IPS-15b (cell line): ENCODE results near the gene GPR139.

Source experiments
- H3K27me3 ChIP-seq: one replicate; pipeline ENCODE4 v1.6.1; 2013; ENCODE audit warnings: low read length; ENCODE audit not compliant: control insufficient read depth, insufficient read depth
- H3K36me3 ChIP-seq: one replicate; pipeline ENCODE4 v1.6.1; 2013; ENCODE audit warnings: low read length; ENCODE audit not compliant: control insufficient read depth, insufficient read depth
- H3K4me1 ChIP-seq: one replicate; pipeline ENCODE4 v1.6.1; 2013; ENCODE audit warnings: mild to moderate bottlenecking, low read length; ENCODE audit not compliant: control insufficient read depth, insufficient read depth
- H3K4me3 ChIP-seq: one replicate; pipeline ENCODE4 v1.5.1; 2013; ENCODE audit warnings: low read depth, low read length
- H3K9ac ChIP-seq: one replicate; pipeline ENCODE4 v1.6.1; 2013; ENCODE audit warnings: low read depth, mild to moderate bottlenecking, low read length
- H3K9me3 ChIP-seq: one replicate; pipeline ENCODE4 v1.6.1; 2013; ENCODE audit warnings: mild to moderate bottlenecking, low read length; ENCODE audit not compliant: control insufficient read depth, insufficient read depth

The GPR139 gene

DNA sequence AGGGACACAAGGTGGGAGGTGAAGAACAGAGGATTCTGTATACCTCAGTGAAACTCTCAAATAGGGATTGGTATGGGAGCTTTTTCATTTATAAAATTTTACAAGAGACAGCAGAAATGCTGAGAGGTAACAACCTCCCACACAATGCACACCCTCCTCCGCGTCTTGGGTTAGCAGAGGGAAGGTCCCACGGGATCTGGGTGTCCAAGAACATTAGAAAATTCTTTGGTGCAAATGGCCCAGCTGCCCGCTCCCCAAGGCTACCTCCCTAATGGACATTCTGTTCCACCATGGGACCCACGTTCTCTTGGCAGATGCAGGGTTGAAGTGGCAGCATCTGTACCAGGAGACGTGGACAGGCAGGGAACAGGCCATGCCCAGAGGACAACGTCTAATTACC, 22.5 kb downstream of the GPR139 start:
- Histone ChIP-seq H3K36me3 (no peaks in the 10 kb centered on the region), H3K9ac (no peak overlapping the region), H3K4me3 (no peak overlapping the region), H3K4me1 (peaks cover 3% of the 10 kb centered on the region), H3K27me3 (no peaks in the 10 kb centered on the region), H3K9me3 (no peaks in the 10 kb centered on the region)

DNA sequence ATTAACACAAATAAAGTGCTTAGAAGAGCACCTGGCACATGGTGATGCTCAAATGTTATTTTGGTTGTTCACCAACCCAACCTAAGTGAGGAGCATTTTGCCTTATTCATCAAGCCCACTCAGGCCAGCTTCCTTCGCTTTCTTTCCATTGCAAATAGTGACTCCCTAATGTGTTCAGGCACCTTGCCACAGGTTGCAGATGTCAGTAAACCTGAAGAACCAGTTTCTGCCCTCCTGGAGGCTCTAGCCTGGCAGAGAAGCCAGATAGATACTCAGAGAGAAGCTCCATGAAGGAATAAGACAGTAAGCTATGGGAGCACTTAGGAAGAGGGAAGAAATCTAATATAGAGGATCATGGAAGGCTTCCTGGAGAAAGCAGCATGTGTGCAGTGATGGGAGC, 23.9 kb downstream of the GPR139 start:
- Histone ChIP-seq H3K4me1 (peaks cover 3% of the 10 kb centered on the region), H3K4me3 (no peak overlapping the region), H3K9me3 (no peaks in the 10 kb centered on the region), H3K9ac (no peak overlapping the region), H3K27me3 (no peaks in the 10 kb centered on the region), H3K36me3 (no peaks in the 10 kb centered on the region)

- Histone ChIP-seq H3K9ac (no peak overlapping the region), H3K36me3 (no peaks in the 10 kb centered on the region), H3K4me1 (peaks cover 3% of the 10 kb centered on the region), H3K9me3 (no peaks in the 10 kb centered on the region), H3K4me3 (no peak overlapping the region), H3K27me3 (no peaks in the 10 kb centered on the region)
These were observed 27.8 kb downstream of the GPR139 start for GRCh38 chr16:20045886-20046285.

DNA sequence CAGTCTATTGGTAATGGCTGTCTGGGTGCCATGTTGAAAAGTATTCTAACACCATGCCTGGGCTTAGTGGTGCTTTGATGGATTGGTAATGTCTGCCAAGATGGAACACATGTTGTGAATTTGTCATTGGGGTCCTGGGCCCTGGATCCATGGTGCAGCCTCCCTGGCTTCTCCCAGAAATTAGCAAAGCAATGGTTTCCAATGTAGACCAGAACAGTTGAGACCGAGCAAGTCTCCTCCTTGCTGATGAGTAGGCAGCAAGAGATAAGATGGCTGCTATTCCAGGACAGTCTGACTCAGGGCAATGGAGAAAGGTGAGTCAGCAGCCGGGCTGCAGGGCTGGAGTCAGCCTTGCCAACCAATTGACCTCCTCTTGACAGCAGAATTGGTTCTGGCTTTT, 30.8 kb downstream of the GPR139 start:
- Histone ChIP-seq H3K27me3 (no peaks in the 10 kb centered on the region), H3K9ac (no peak overlapping the region), H3K4me1 (no peaks in the 10 kb centered on the region), H3K4me3 (no peak overlapping the region), H3K9me3 (no peaks in the 10 kb centered on the region), H3K36me3 (no peaks in the 10 kb centered on the region)

DNA sequence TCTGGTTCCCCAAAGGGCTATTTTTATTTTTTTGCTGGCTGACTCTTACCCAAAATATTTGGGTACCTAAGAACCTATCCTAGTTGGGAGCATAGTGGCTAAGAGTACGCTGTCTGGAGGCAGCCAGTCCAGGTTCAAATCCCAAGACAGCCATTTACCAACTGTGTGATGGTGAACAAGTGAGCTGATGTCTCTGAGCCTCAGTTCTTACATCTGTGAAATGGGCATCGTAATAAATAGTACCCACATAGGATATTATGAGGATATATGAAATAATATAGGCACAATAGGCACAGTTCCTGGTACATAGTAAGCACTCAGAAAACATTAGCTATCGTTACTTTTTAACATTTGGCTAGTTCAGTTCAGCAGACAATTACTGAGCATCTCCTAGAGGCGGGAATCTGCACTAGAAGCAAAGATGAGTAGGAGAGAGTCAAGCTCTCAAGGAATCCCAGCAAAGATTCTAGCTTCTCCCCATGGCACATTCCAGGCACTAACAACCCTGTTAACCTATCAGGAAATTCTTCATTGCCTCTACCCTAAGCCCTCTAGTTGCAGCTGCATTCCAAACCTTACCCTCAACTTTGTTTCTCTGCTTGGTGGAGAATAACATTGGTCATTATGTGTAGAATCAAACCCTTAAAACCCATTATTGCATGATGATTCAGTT, 31.6 kb downstream of the GPR139 start:
- H3K9ac ChIP-seq = no peak overlapping the region
- H3K27me3 ChIP-seq = no peaks in the 10 kb centered on the region
- H3K9me3 ChIP-seq = no peaks in the 10 kb centered on the region
- no peak overlapping the region for H3K4me3 ChIP-seq
- H3K4me1 ChIP-seq = no peaks in the 10 kb centered on the region
- H3K36me3 ChIP-seq = no peaks in the 10 kb centered on the region

GRCh38 chr16:20040011-20040410, 33.7 kb downstream of the GPR139 start:
- Histone ChIP-seq H3K9me3 (no peaks in the 10 kb centered on the region), H3K27me3 (no peaks in the 10 kb centered on the region), H3K4me1 (no peaks in the 10 kb centered on the region), H3K36me3 (no peaks in the 10 kb centered on the region), H3K4me3 (no peak overlapping the region), H3K9ac (no peak overlapping the region)

DNA sequence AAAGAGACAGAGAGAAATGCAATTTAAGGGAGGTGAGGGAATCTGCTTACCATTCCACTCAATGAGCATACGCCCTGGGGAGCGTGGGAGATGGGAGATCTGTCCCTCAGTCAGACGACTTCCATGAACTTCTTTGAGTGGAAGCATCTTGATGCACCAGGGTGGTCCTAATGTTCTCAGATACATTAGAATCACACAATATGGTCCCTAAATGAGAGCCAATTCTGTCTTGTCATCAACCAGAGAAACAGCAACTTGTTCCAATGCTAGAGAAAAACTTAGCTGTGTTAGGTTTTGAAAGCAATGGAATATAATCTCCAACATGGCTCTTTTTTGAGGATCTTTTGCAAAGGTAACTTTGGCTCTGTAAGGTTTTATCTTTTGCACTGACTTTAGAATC, 44.1 kb downstream of the GPR139 start:
- Histone ChIP-seq H3K4me1 (no peaks in the 10 kb centered on the region), H3K27me3 (no peaks in the 10 kb centered on the region), H3K9ac (no peak overlapping the region), H3K9me3 (no peaks in the 10 kb centered on the region), H3K36me3 (no peaks in the 10 kb centered on the region), H3K4me3 (no peak overlapping the region)

DNA sequence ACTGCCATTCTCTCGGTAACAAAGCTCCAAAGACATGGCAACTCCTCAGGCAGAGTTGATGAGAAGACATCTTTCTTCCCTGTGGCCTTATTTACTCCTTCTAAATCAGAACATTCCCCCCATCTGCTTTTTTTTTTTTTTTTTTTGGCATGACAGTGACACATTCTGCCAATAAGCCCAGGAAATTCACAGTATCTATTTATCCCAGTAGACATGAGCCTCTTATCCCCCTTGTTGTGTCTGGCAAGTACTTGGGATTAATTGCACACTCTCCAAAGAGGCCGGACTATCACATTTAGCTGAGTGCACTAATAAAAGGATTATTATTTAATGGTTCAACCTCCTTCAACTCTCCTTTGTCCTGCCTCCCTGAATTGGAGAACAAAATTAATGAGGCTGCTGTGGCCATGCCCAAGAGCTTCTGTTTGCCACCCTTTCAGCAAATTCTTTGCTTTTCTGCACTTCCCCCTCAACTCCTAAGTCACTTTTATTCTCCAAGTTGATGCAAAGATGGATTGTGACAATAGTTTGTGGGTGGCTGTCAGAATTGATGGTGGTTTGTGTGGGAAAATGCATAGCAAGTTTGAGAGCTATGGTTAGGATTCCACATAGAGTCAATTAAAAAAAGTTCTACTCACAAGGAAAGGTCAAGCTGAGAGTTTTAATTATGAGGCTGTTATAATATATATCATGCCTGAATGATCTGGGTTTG, 47.2 kb downstream of the GPR139 start:
- H3K9me3 ChIP-seq = no peaks in the 10 kb centered on the region
- H3K4me3 ChIP-seq = no peak overlapping the region
- no peak overlapping the region for H3K9ac ChIP-seq
- H3K27me3 ChIP-seq = no peaks in the 10 kb centered on the region
- H3K4me1 ChIP-seq = no peaks in the 10 kb centered on the region
- no peaks in the 10 kb centered on the region for H3K36me3 ChIP-seq

DNA sequence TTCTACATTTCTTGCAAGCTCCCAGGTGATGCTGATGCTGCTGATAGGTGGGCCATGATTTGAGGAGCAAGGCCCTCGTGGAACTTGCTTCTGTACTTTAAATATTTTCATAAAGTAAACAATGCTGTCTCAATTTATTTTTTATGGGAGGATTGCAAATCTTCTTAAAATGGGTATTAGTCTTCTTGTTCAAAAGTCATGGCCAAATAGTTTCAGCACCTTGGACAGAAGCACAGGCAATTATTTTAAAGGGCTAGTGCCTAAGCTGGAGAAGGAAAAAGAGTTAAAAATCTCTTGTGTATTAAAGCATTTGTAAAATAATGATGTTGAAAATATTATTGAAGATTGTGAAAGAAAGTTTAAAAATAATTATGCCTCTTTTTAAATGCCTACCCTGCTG, 50.5 kb downstream of the GPR139 start:
- H3K27me3 ChIP-seq = no peaks in the 10 kb centered on the region
- no peak overlapping the region for H3K4me3 ChIP-seq
- H3K4me1 ChIP-seq = no peaks in the 10 kb centered on the region

DNA sequence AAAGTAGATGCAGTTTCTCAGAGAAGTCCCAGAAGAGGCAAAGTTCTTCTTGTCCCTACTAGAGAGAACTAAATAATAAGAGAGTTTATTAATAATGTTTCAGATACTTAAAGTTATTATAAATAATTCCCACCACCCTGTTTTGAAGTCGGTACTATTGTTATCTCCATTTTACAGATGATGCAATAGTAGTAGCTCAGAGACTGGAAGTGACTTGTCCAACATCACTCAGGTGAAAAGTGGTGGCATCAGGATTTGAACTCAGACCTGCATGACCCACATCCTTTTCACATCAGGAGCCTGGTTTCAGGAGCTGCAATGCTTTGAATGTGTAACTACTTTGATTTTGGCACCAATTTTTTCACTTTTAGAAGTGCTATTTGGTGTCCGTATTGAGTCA, 52.7 kb downstream of the GPR139 start:
- Histone ChIP-seq H3K9me3 (no peaks in the 10 kb centered on the region), H3K4me1 (no peaks in the 10 kb centered on the region), H3K4me3 (no peak overlapping the region), H3K36me3 (no peaks in the 10 kb centered on the region), H3K9ac (no peak overlapping the region), H3K27me3 (no peaks in the 10 kb centered on the region)

More for the DNA sequence above, 50.5 kb downstream of the GPR139 start:
- H3K9ac ChIP-seq = no peak overlapping the region
- H3K36me3 ChIP-seq = no peaks in the 10 kb centered on the region
- no peaks in the 10 kb centered on the region for H3K9me3 ChIP-seq

DNA sequence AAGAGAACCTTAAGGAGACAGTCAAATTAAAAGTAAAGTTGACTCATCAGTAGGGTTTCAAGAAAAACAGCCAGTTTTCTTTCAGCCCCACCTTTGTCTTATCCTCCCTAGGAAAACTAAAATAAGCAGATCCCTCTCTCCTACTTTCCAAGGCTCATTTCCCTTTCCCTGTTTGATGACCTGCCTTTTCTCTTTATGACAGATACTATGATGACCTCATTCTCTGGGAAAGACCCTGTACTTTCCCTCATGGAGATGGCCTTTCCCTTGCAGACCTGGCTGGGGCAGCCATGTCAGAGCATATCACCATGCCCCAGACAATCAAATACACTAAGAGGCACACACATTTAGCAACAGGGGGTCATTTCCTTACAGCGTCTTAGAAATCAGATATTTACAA, 53.6 kb downstream of the GPR139 start:
- Histone ChIP-seq H3K4me3 (no peak overlapping the region), H3K9me3 (no peaks in the 10 kb centered on the region), H3K9ac (no peak overlapping the region), H3K27me3 (no peaks in the 10 kb centered on the region), H3K36me3 (no peaks in the 10 kb centered on the region), H3K4me1 (no peaks in the 10 kb centered on the region)

DNA sequence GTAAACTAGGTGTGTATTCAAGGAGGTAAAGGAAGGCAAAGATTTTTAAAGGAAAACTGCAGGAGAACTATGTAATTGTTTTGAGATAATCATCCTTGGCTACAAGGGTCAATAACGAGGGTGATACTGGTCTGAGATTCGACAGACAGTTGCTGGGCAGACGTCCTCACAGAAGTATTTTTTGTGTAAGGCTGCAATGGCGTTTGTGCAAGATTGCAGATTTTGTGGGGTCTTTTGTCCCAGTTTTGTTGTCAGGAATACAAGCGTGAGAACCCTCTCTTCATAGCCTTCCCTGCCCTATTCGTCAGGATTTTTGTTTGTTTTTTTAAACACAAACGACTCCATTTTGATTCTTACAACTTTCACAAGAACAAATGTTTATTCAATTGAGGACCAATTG, 57.5 kb downstream of the GPR139 start:
- no peaks in the 10 kb centered on the region for H3K36me3 ChIP-seq
- no peaks in the 10 kb centered on the region for H3K27me3 ChIP-seq
- H3K4me1 ChIP-seq = no peaks in the 10 kb centered on the region
- no peaks in the 10 kb centered on the region for H3K9me3 ChIP-seq
- no peak overlapping the region for H3K9ac ChIP-seq
- H3K4me3 ChIP-seq = no peak overlapping the region
